ENCODE results near the gene ASB7.

DNA sequence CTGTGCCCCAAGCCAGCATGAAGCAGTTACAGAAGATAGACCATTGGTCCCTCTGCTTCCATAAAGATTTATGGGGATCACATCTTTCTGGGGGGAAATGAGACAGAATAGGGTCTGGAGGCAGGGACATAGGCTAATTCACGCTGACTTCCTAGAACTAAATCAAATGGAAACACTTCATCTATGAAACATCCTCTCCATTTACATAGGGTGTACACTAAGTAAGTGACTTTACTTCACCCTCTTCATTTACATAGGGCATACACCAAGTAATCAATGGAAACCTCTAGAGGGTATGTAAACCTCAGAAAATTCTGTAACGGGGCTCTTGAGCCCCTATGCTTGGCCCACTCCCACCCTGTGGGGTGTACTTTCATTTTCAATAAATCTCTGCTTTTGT, 10.6 kb upstream of the ASB7 start:
- TF ChIP-seq SIN3A (IDR thresholded peaks at IDR 0.05; ENCODE audit: borderline replicate concordance, insufficient read depth, low read length) (no peak), POLR2AphosphoS5 (IDR thresholded peaks at IDR 0.05; ENCODE audit: low read depth, low read length) (no peak)
